Mucosa of rectum (tissue), 2 donors: ENCODE data around the gene HIF1AN.

Source experiments
- H3K27ac ChIP-seq, 2 donors: one replicate each; pipeline ENCODE4 v1.7.0; 2013; ENCODE audit warnings: inconsistent platforms in 2 of 2, low read depth in 2 of 2, low read length in 2 of 2
- H3K27me3 ChIP-seq, 2 donors: one replicate each; pipeline ENCODE4 v1.7.0; 2013; ENCODE audit warnings: low read length in 2 of 2; ENCODE audit not compliant: control insufficient read depth in 2 of 2, insufficient read depth in 2 of 2
- H3K36me3 ChIP-seq, 2 donors: one replicate each; pipeline ENCODE4 v1.7.0; 2013; ENCODE audit warnings: low read length in 2 of 2; ENCODE audit not compliant: control insufficient read depth in 2 of 2, insufficient read depth in 2 of 2
- H3K4me1 ChIP-seq, 2 donors: one replicate each; pipeline ENCODE4 v1.7.0; 2013; ENCODE audit warnings: low read length in 2 of 2, mild to moderate bottlenecking in 1 of 2; ENCODE audit not compliant: control insufficient read depth in 2 of 2, insufficient read depth in 2 of 2
- H3K4me3 ChIP-seq, 2 donors: one replicate each; pipeline ENCODE4 v1.7.0; 2013; ENCODE audit warnings: low read length in 2 of 2
- H3K9ac ChIP-seq, 2 donors: one replicate each; pipeline ENCODE4 v1.7.0; 2013; ENCODE audit warnings: low read length in 2 of 2, low read depth in 1 of 2, mild to moderate bottlenecking in 1 of 2
- H3K9me3 ChIP-seq, 2 donors: one replicate each; pipeline ENCODE4 v1.7.0; 2013; ENCODE audit warnings: low read length in 2 of 2; ENCODE audit not compliant: control insufficient read depth in 2 of 2
- donor health status: healthy.
- donor health status: Normal muscosa, but diverticular disease.

HIF1AN gene

GRCh38 chr10:100535715-100536353 lies at the start of gene HIF1AN:
HIF1AN (plus strand) TSS chr10:100535943; CDS start chr10:100535959, 16 bp downstream.
- no peaks in the 10 kb centered on the region for H3K27me3 ChIP-seq
- H3K9me3 ChIP-seq, result no peaks in the 10 kb centered on the region
- peak within 1 kb of the TSS; percentile 48 to 72 for H3K9ac ChIP-seq
- H3K4me3 ChIP-seq, result peak within 1 kb of the TSS; percentile 79 to 87
- H3K4me1 ChIP-seq, result peaks cover 11 to 12% of the 10 kb centered on the region in 2 donors
- peaks cover 16% of the 10 kb centered on the region in 2 donors for H3K36me3 ChIP-seq
- H3K27ac ChIP-seq, result peak within 1 kb of the TSS in 1 of 2 donors; percentile 49

GRCh38 chr10:100487529-100487928 lies 48.2 kb upstream of the HIF1AN start:
- no peak overlapping the region for H3K4me3 ChIP-seq
- H3K9ac ChIP-seq, result no peak overlapping the region
- no peak overlapping the region for H3K27ac ChIP-seq
- peaks cover 7 to 8% of the 10 kb centered on the region in 2 donors for H3K4me1 ChIP-seq
- H3K27me3 ChIP-seq, result peaks cover 4 to 5% of the 10 kb centered on the region in 2 donors
- no peaks in the 10 kb centered on the region for H3K9me3 ChIP-seq
- peaks cover 17 to 38% of the 10 kb centered on the region in 2 donors for H3K36me3 ChIP-seq

- Histone ChIP-seq H3K36me3 (peaks cover 17 to 41% of the 10 kb centered on the region in 2 donors), H3K9ac (no peak overlapping the region), H3K27ac (no peak overlapping the region), H3K4me1 (no peaks in the 10 kb centered on the region), H3K4me3 (no peak overlapping the region), H3K9me3 (no peaks in the 10 kb centered on the region), H3K27me3 (no peaks in the 10 kb centered on the region)
Measured at GRCh38 chr10:100489396-100489795, 46.3 kb upstream of the HIF1AN start.

GRCh38 chr10:100490531-100490930 lies 45.2 kb upstream of the HIF1AN start:
- Histone ChIP-seq H3K9me3 (no peaks in the 10 kb centered on the region), H3K27ac (no peak overlapping the region), H3K4me1 (no peaks in the 10 kb centered on the region), H3K4me3 (no peak overlapping the region), H3K27me3 (no peaks in the 10 kb centered on the region), H3K9ac (no peak overlapping the region), H3K36me3 (peaks cover 17 to 47% of the 10 kb centered on the region in 2 donors)

GRCh38 chr10:100496567-100496966 lies 39.2 kb upstream of the HIF1AN start:
- Histone ChIP-seq H3K4me1 (no peaks in the 10 kb centered on the region), H3K27ac (no peak overlapping the region), H3K9me3 (no peaks in the 10 kb centered on the region), H3K27me3 (no peaks in the 10 kb centered on the region), H3K9ac (no peak overlapping the region), H3K4me3 (no peak overlapping the region), H3K36me3 (peaks cover 19 to 46% of the 10 kb centered on the region in 2 donors)

- H3K4me1 ChIP-seq, result no peaks in the 10 kb centered on the region
- no peaks in the 10 kb centered on the region for H3K27me3 ChIP-seq
- no peak overlapping the region for H3K27ac ChIP-seq
- no peaks in the 10 kb centered on the region for H3K9me3 ChIP-seq
- no peak overlapping the region for H3K4me3 ChIP-seq
- H3K9ac ChIP-seq, result no peak overlapping the region
- H3K36me3 ChIP-seq, result peaks cover 26 to 55% of the 10 kb centered on the region in 2 donors
Measured at GRCh38 chr10:100498059-100498458, 37.7 kb upstream of the HIF1AN start.

GRCh38 chr10:100501423-100501822 lies 34.3 kb upstream of the HIF1AN start:
- H3K27ac ChIP-seq, result no peak overlapping the region
- H3K4me1 ChIP-seq, result no peaks in the 10 kb centered on the region
- H3K9me3 ChIP-seq, result no peaks in the 10 kb centered on the region
- peaks cover 30 to 51% of the 10 kb centered on the region in 2 donors for H3K36me3 ChIP-seq
- no peak overlapping the region for H3K4me3 ChIP-seq
- H3K9ac ChIP-seq, result no peak overlapping the region
- H3K27me3 ChIP-seq, result no peaks in the 10 kb centered on the region

- no peaks in the 10 kb centered on the region for H3K9me3 ChIP-seq
- no peak overlapping the region for H3K27ac ChIP-seq
- H3K9ac ChIP-seq, result no peak overlapping the region
- no peaks in the 10 kb centered on the region for H3K27me3 ChIP-seq
- H3K4me3 ChIP-seq, result no peak overlapping the region
- peaks cover 18 to 43% of the 10 kb centered on the region in 2 donors for H3K36me3 ChIP-seq
- H3K4me1 ChIP-seq, result no peaks in the 10 kb centered on the region
Measured at GRCh38 chr10:100502926-100503494, 32.7 kb upstream of the HIF1AN start.

GRCh38 chr10:100504096-100504495 lies 31.6 kb upstream of the HIF1AN start:
- H3K36me3 ChIP-seq, result peaks cover 16 to 35% of the 10 kb centered on the region in 2 donors

GRCh38 chr10:100505164-100505563 lies 30.6 kb upstream of the HIF1AN start:
- no peaks in the 10 kb centered on the region for H3K9me3 ChIP-seq
- peaks cover 16 to 33% of the 10 kb centered on the region in 2 donors for H3K36me3 ChIP-seq

More at GRCh38 chr10:100504096-100504495, 31.6 kb upstream of the HIF1AN start:
- H3K9me3 ChIP-seq, result no peaks in the 10 kb centered on the region
- no peak overlapping the region for H3K27ac ChIP-seq
- H3K4me1 ChIP-seq, result no peaks in the 10 kb centered on the region
- H3K27me3 ChIP-seq, result no peaks in the 10 kb centered on the region
- no peak overlapping the region for H3K4me3 ChIP-seq
- H3K9ac ChIP-seq, result no peak overlapping the region

More at GRCh38 chr10:100505164-100505563, 30.6 kb upstream of the HIF1AN start:
- no peak overlapping the region for H3K27ac ChIP-seq
- H3K4me1 ChIP-seq, result no peaks in the 10 kb centered on the region
- no peaks in the 10 kb centered on the region for H3K27me3 ChIP-seq
- H3K4me3 ChIP-seq, result no peak overlapping the region
- H3K9ac ChIP-seq, result no peak overlapping the region
